ENCODE measurements around the gene ASB5.

ASB5 gene

DNA sequence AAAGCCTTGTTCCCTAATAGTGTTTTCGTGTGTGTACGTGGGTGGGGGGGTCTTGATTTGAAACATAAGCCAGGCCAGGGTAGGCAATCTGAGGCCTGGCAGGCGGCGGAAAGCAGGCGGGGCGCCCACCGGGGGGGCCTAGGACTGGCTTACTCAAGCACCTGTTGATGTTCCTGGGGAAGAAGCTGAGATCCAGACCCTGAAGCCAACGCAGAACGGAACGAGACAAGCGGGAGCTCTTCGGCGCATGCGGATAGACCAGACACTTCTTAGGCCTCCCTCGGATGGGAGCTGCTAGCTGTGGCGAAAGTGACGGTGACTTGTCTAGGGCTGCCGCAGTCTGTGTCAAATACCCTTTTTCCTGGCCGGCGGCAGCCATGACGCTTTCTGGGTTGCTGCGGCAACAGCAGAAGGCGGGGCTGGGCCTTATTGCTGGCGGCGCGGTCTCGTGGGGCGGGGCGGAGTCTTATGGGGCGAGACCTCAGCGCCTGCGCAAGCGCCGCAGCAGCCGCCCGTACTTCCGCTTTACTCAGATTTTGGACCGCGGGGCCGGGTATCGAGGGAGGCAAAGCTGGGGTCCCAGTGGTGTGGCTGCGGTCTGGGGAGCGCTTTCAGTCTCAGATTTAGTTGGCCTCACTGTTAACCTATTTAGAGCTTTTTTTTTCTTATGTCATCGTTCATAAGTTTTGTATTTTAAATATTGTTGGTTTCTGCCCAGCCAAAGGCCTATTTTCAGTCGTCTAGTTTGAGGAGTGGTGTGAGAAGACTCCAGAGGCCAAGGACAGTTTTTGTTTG, 73.6 kb downstream of the ASB5 start, which contains the start of gene SPATA4:
Gene SPATA4 (minus strand): TSS at position 402 of the 795 bp plus-strand sequence. CDS start 23 bp downstream, at position 379.
- Histone ChIP-seq H3K27ac (ENCODE audit: low read depth, low read length) (peak within 1 kb of the TSS; percentile 48), H3K79me2 (ENCODE audit: insufficient read depth, low read length) (no peaks in the 10 kb centered on the region), H3K36me3 (ENCODE audit: low read length) (no peaks in the 10 kb centered on the region), H3K27me3 (ENCODE audit: low read length) (no peaks in the 10 kb centered on the region), H3K9me3 (ENCODE audit: insufficient read depth, low read length) (no peaks in the 10 kb centered on the region), H3K4me3 (ENCODE audit: insufficient read depth, low read length, poor library complexity, severe bottlenecking) (peak within 1 kb of the TSS; percentile 61), H2AFZ (ENCODE audit: low read depth, low read length, severe bottlenecking) (peak within 1 kb of the TSS; percentile 97), H4K20me1 (ENCODE audit: low read depth, low read length) (no peaks in the 10 kb centered on the region), H3K4me2 (ENCODE audit: low read depth, low read length, poor library complexity, severe bottlenecking) (peak within 1 kb of the TSS; percentile 92), H3K9ac (ENCODE audit: low read length) (peak within 1 kb of the TSS; percentile 52), H3F3A (ENCODE audit: insufficient read depth) (no peaks in the 10 kb centered on the region), H3K9me2 (replicated peaks; ENCODE audit: insufficient read depth, low read length) (no peaks in the 10 kb centered on the region)
- TF ChIP-seq EZH2phosphoT487 (conservative IDR thresholded peaks at IDR 0.05; ENCODE audit: low read length) = no peak
- TF ChIP-seq, protein P1, sequence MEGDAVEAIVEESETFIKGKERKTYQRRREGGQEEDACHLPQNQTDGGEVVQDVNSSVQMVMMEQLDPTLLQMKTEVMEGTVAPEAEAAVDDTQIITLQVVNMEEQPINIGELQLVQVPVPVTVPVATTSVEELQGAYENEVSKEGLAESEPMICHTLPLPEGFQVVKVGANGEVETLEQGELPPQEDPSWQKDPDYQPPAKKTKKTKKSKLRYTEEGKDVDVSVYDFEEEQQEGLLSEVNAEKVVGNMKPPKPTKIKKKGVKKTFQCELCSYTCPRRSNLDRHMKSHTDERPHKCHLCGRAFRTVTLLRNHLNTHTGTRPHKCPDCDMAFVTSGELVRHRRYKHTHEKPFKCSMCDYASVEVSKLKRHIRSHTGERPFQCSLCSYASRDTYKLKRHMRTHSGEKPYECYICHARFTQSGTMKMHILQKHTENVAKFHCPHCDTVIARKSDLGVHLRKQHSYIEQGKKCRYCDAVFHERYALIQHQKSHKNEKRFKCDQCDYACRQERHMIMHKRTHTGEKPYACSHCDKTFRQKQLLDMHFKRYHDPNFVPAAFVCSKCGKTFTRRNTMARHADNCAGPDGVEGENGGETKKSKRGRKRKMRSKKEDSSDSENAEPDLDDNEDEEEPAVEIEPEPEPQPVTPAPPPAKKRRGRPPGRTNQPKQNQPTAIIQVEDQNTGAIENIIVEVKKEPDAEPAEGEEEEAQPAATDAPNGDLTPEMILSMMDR (IDR thresholded peaks at IDR 0.05; ENCODE audit: insufficient read depth, low read length, poor library complexity, severe bottlenecking) = no peak

DNA sequence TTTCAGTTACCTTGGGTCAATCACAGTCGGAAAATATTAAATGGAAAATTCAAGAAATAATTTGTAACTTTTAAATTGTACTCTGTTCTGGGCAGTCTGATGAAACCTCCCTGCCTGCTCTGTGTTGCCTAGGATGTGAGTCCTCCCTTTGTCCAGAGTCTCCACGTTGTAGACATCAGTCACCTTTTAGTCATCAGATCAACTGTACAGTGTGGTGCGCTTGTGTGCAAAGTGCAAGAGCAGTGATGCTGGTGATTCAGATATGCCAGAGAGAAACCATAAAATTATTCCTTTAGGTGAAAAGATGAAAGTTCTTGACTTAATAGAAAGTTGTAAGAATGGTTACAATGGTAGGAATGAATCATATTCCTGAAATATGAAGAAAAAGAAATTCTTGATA, 75.1 kb downstream of the ASB5 start:
- no peak overlapping the region for H3K4me3 ChIP-seq (ENCODE audit: insufficient read depth, low read length, poor library complexity, severe bottlenecking)
- no peak overlapping the region for H2AFZ ChIP-seq (ENCODE audit: low read depth, low read length, severe bottlenecking)
- H3K4me2 ChIP-seq (ENCODE audit: low read depth, low read length, poor library complexity, severe bottlenecking) = no peak overlapping the region
- TF ChIP-seq EZH2phosphoT487 (conservative IDR thresholded peaks at IDR 0.05; ENCODE audit: low read length) = no peak
- TF ChIP-seq, protein P1 (IDR thresholded peaks at IDR 0.05; ENCODE audit: insufficient read depth, low read length, poor library complexity, severe bottlenecking) = no peak
- H3K79me2 ChIP-seq (ENCODE audit: insufficient read depth, low read length) = no peaks in the 10 kb centered on the region
- no peaks in the 10 kb centered on the region for H4K20me1 ChIP-seq (ENCODE audit: low read depth, low read length)
- H3K9me2 ChIP-seq (replicated peaks; ENCODE audit: insufficient read depth, low read length) = no peaks in the 10 kb centered on the region
- no peak overlapping the region for H3K27ac ChIP-seq (ENCODE audit: low read depth, low read length)
- no peaks in the 10 kb centered on the region for H3K36me3 ChIP-seq (ENCODE audit: low read length)
- no peaks in the 10 kb centered on the region for H3K9me3 ChIP-seq (ENCODE audit: insufficient read depth, low read length)
- H3K27me3 ChIP-seq (ENCODE audit: low read length) = no peaks in the 10 kb centered on the region
- no peak overlapping the region for H3K9ac ChIP-seq (ENCODE audit: low read length)
- no peaks in the 10 kb centered on the region for H3F3A ChIP-seq (ENCODE audit: insufficient read depth)

DNA sequence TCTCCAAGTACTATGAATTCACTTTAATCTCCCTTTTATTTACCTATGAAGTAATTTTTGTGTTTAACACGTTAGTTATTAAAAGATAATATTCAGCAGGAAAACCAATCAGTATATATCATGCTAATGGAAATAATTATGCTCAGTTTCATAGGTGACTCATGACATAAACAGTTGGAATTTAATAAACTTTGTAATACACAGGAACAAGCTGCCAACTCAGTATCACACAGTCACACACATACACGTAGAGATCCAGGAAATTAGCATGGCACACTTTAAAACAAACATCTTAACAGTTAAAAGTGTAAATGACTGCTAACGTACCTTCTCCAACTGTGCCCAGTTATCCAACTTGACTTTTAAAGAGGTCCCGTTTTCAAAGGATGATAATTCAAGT, 75.9 kb downstream of the ASB5 start:
- no peaks in the 10 kb centered on the region for H3K79me2 ChIP-seq (ENCODE audit: insufficient read depth, low read length)
- no peaks in the 10 kb centered on the region for H3K9me3 ChIP-seq (ENCODE audit: insufficient read depth, low read length)
- TF ChIP-seq EZH2phosphoT487 (conservative IDR thresholded peaks at IDR 0.05; ENCODE audit: low read length) = no peak
- H3K9me2 ChIP-seq (replicated peaks; ENCODE audit: insufficient read depth, low read length) = no peaks in the 10 kb centered on the region
- no peaks in the 10 kb centered on the region for H3K36me3 ChIP-seq (ENCODE audit: low read length)
- no peak overlapping the region for H3K4me3 ChIP-seq (ENCODE audit: insufficient read depth, low read length, poor library complexity, severe bottlenecking)
- no peak overlapping the region for H3K27ac ChIP-seq (ENCODE audit: low read depth, low read length)
- no peak overlapping the region for H3K4me2 ChIP-seq (ENCODE audit: low read depth, low read length, poor library complexity, severe bottlenecking)
- H4K20me1 ChIP-seq (ENCODE audit: low read depth, low read length) = no peaks in the 10 kb centered on the region
- no peak overlapping the region for H3K9ac ChIP-seq (ENCODE audit: low read length)
- H3F3A ChIP-seq (ENCODE audit: insufficient read depth) = no peaks in the 10 kb centered on the region
- no peaks in the 10 kb centered on the region for H3K27me3 ChIP-seq (ENCODE audit: low read length)
- H2AFZ ChIP-seq (ENCODE audit: low read depth, low read length, severe bottlenecking) = no peak overlapping the region

DNA sequence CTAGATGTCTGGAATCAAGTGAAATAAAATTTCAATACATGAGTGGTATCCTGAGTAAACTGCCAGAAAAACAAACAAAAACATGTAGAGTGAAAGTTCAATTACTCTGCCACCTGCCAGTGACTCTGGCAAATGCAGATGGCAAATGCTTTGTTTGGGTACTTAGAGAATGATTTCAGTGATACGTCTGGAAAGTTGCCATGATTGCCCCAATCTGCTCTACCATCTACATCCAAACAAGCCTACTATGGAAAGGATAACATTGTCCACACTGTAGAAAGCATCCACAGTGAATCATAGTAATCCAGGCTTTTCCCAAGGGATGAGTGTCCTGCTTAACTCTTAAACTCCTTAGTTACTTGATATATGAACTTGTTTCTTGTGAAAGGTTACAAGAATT, 77.0 kb downstream of the ASB5 start:
- H3K9me3 ChIP-seq (ENCODE audit: insufficient read depth, low read length) = no peaks in the 10 kb centered on the region
- no peak overlapping the region for H3K9ac ChIP-seq (ENCODE audit: low read length)
- no peak overlapping the region for H3K4me3 ChIP-seq (ENCODE audit: insufficient read depth, low read length, poor library complexity, severe bottlenecking)
- H4K20me1 ChIP-seq (ENCODE audit: low read depth, low read length) = no peaks in the 10 kb centered on the region
- H3K27me3 ChIP-seq (ENCODE audit: low read length) = no peaks in the 10 kb centered on the region
- no peaks in the 10 kb centered on the region for H3F3A ChIP-seq (ENCODE audit: insufficient read depth)
- no peaks in the 10 kb centered on the region for H3K9me2 ChIP-seq (replicated peaks; ENCODE audit: insufficient read depth, low read length)
- H3K27ac ChIP-seq (ENCODE audit: low read depth, low read length) = no peak overlapping the region
- TF ChIP-seq EZH2phosphoT487 (conservative IDR thresholded peaks at IDR 0.05; ENCODE audit: low read length) = no peak
- TF ChIP-seq, protein P1 (IDR thresholded peaks at IDR 0.05; ENCODE audit: insufficient read depth, low read length, poor library complexity, severe bottlenecking) = no peak
- no peaks in the 10 kb centered on the region for H3K36me3 ChIP-seq (ENCODE audit: low read length)
- H2AFZ ChIP-seq (ENCODE audit: low read depth, low read length, severe bottlenecking) = no peak overlapping the region
- no peaks in the 10 kb centered on the region for H3K79me2 ChIP-seq (ENCODE audit: insufficient read depth, low read length)
- H3K4me2 ChIP-seq (ENCODE audit: low read depth, low read length, poor library complexity, severe bottlenecking) = no peak overlapping the region
